Heart right ventricle (tissue), 16 donors: Measurements from ENCODE around the gene KCNMB2. TPM values are rescaled to one million over a fixed set of nuclear protein-coding genes. Genes with fewer than 3 reads are reported as not detected.

Experiments
- ATAC-seq, 8 donors: fragments of 200-7000 bp; cut with Tn5 transposase; one replicate each; pipeline ENCODE4 v1.9.1; 2020; ENCODE audit warnings: mild to moderate bottlenecking in 8 of 8, moderate library complexity in 8 of 8, moderate number of reproducible peaks in 1 of 8
- DNase-seq, 2 donors: peaks; one replicate each; pipeline ENCODE4 v3.0.0-alpha.2; 2020
- H3K27ac ChIP-seq, 10 donors: fragments of 200-600 bp; sonication (generic) in 2 of 10; one replicate each; pipeline versions ENCODE4 v1.5.0 to v1.8.0; 2020 to 2022; ENCODE audit warnings: mild to moderate bottlenecking in 3 of 10
- H3K27me3 ChIP-seq, 7 donors: fragments of 200-600 bp; one replicate each; pipeline ENCODE4 v1.8.0; 2021 to 2022; ENCODE audit warnings: mild to moderate bottlenecking in 2 of 7
- H3K36me3 ChIP-seq, 9 donors: fragments of 200-600 bp; sonication (generic) in 1 of 9; one replicate each; pipeline versions ENCODE4 v1.5.0 to v1.8.0; 2020 to 2022; ENCODE audit warnings: mild to moderate bottlenecking in 2 of 9
- H3K4me1 ChIP-seq, 9 donors: fragments of 200-600 bp; sonication (generic) in 1 of 9; one replicate each; pipeline versions ENCODE4 v1.5.0 to v1.8.0; 2020 to 2022; ENCODE audit warnings: mild to moderate bottlenecking in 4 of 9
- H3K4me3 ChIP-seq, 10 donors: fragments of 200-600 bp; sonication (generic) in 2 of 10; one replicate each; pipeline versions ENCODE4 v1.5.0 to v1.8.0; 2020 to 2022; ENCODE audit warnings: mild to moderate bottlenecking in 7 of 10, moderate library complexity in 2 of 10
- H3K9me3 ChIP-seq, 11 donors: fragments of 200-600 bp in 10 of 11; sonication (generic) in 2 of 11; one replicate each; pipeline versions ENCODE4 v1.5.0 to v1.8.0; 2013 to 2022; ENCODE audit warnings: mild to moderate bottlenecking in 2 of 11, control low read depth in 1 of 11, moderate library complexity in 1 of 11
- CTCF ChIP-seq, 9 donors: fragments of 200-600 bp; sonication (generic) in 2 of 9; IDR thresholded peaks; one replicate each; pipeline versions ENCODE4 v1.5.0 to v1.8.0; 2021 to 2022; ENCODE audit warnings: antibody characterized with exemption in 9 of 9, mild to moderate bottlenecking in 5 of 9, moderate library complexity in 1 of 9
- WGBS, 2 donors: extraction: QIAGEN DNeasy Blood & Tissue Kit; methylation state at CpG; one replicate each; pipeline ENCODE4 v1.1.7; 2013; ENCODE audit warnings: inconsistent platforms in 1 of 2; 5-methylcytosine and 5-hydroxymethylcytosine counted together
- intact Hi-C, 10 donors: fragments of 100-400 bp; cut with DNase I; formaldehyde crosslinking; loops; one replicate each; pipeline versions ENCODE4 v1.11.1 to v1.14.2; 2022
- polyA plus RNA-seq, 2 donors: library from polyadenylated mRNA; stranded (reverse); fragments of 200-250 nt; gene quantifications; one replicate each; pipeline ENCODE4 v1.2.3, GENCODE V29; 2013
- total RNA-seq, 10 donors: library from RNA; stranded (reverse); fragmentation: NEBNext Ultra II Directional in 3 of 10; extraction: Animal tissue kit (Norgen Biotek cat#: 25700) in 3 of 10; gene quantifications; one replicate each; pipeline versions ENCODE4 v1.2.1 to v1.2.4, GENCODE V29; 2021 to 2023
- donor health status: Arrhythmogenic right ventricular cardiomyopathy.
- donor health status: ischemic (EF 13 %, LVEDD 7.1; RV severe dilation, severe dysfunction).
- donor health status: healthy with polysubstance abuse.
- donor health status: DM: no; HTN: yes; CAD: no.
- donor health status: DM: no; HTN: no; CAD: no.
- donor health status: ischemic (EF 25% LVEDD 6.9; RV normal size, moderate dysfunction).
- donor health status: ischemic (EF 25% LVEDD 5.7; RV mildly dilated, moderate dysfunction).
- donor health status: healthy.
- donor health status: DM: yes; HTN: yes; CAD: no.
- donor health status: Ischemic cardiomyopathy.
- donor health status: ischemic (EF 35%, LVEDD 5.7; RV mildly dilated, moderate dysfunction).
- donor health status: nonischemic (EF 11% LVEDD 7.7; RV severe dilation, severe dysfunction).
- donor health status: DM: yes; HTN: yes; CAD: no.
- donor health status: PGD.
- donor health status: ischemic (EF 29% LVEDD 5.4; RV normal size, mild dysfunction).
- donor health status: nonischemic (EF 23%, LVEDD 6.1; RV moderate dilation, normal function).

The KCNMB2 gene
- total and polyA plus RNA-seq, 12 donors, result 0.55 to 9.2 (median 3.6) TPM

DNA sequence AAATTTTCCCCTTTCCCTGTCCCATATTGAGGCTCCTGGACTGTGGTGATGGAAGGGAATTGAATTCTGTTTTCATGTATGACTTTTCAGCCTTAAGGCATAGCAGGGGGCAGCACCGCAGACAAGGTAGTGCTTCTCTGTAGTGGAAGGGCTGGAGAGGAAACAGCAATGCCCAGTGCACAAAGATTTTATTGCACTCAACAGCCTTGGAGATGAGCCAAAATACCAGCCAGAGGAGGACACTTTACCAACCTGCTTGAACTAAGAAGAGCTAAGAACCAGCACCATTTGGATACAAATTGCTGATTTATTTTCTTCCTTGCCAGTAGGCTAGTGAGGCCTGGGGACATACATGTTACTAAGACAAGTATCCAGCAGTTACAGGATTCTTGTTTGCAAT lies 98.7 kb downstream of the KCNMB2 start:
- H3K4me3 ChIP-seq, result no peak overlapping the region
- H3K36me3 ChIP-seq, result no peaks in the 10 kb centered on the region
- 64 to 82% methylated on average over 1 of the region's 1 CpG for WGBS, 2 donors
- H3K27me3 ChIP-seq, result no peaks in the 10 kb centered on the region
- no peak for ATAC-seq
- H3K9me3 ChIP-seq, result peaks cover 0 to 3% (median 0%) of the 10 kb centered on the region in 11 donors
- no peak for DNase-seq
- no peak overlapping the region for H3K27ac ChIP-seq
- no peaks in the 10 kb centered on the region for H3K4me1 ChIP-seq
- no peak for TF ChIP-seq CTCF (IDR thresholded peaks at IDR 0.05)
- intact Hi-C loops, result no loop called here

DNA sequence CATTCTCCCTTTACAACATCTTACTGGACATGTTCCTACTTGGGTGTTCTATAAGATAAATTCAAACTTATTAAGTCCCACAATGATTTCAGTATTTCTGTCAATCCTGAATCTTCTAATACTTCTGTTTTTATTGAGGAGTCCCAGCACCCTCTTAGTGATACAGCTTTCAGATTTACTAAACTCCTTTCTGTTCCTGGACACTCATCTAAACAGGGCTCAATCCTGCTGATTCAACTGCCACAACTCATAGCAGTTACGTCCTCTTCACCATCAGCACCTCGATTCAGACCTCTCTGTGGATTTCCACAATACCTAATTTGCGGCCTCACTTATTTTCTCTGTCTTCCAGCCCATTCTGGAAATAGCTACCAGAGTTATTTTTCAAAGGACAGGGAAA lies 101.6 kb downstream of the KCNMB2 start:
- Histone ChIP-seq H3K36me3 (no peaks in the 10 kb centered on the region), H3K9me3 (peaks cover 0 to 3% (median 0%) of the 10 kb centered on the region in 11 donors), H3K4me3 (no peak overlapping the region), H3K27me3 (no peaks in the 10 kb centered on the region), H3K4me1 (no peaks in the 10 kb centered on the region), H3K27ac (no peak overlapping the region)
- TF ChIP-seq CTCF (IDR thresholded peaks at IDR 0.05), result no peak
- ATAC-seq (no peak), DNase-seq (no peak)
- intact Hi-C loops, result no loop called here
- 83 to 85% methylated on average over 3 of the region's 3 CpGs for WGBS, 2 donors

DNA sequence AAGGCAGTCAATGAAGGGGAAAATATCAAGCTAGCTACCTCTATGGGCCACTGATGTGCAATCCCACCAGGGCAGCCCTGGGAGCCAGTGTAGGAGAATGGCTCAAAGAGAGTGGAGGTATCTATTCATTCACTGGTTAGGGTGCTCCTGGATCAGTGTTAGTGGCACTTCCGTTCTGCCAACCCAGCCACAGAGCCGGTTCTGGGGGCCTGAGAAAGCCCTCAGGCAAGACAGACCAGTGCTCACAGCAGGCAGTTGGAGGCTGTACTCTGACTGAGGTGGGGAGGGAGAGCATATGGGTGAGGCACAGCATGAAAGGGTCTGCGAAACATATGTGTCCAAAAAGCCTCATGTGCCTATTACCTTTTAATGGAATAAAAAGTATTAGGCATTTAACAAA lies 109.3 kb downstream of the KCNMB2 start:
- WGBS, 2 donors, result 83 to 88% methylated on average over 3 of the region's 3 CpGs
- ATAC-seq, result no peak
- Histone ChIP-seq H3K4me3 (no peak overlapping the region), H3K36me3 (no peaks in the 10 kb centered on the region), H3K9me3 (peaks cover 0 to 9% (median 0%) of the 10 kb centered on the region in 11 donors), H3K27ac (no peak overlapping the region), H3K4me1 (peaks cover 0 to 11% (median 0%) of the 10 kb centered on the region in 9 donors), H3K27me3 (no peaks in the 10 kb centered on the region)
- intact Hi-C loops, result no loop called here
- DNase-seq, result no peak
- no peak for TF ChIP-seq CTCF (IDR thresholded peaks at IDR 0.05)

DNA sequence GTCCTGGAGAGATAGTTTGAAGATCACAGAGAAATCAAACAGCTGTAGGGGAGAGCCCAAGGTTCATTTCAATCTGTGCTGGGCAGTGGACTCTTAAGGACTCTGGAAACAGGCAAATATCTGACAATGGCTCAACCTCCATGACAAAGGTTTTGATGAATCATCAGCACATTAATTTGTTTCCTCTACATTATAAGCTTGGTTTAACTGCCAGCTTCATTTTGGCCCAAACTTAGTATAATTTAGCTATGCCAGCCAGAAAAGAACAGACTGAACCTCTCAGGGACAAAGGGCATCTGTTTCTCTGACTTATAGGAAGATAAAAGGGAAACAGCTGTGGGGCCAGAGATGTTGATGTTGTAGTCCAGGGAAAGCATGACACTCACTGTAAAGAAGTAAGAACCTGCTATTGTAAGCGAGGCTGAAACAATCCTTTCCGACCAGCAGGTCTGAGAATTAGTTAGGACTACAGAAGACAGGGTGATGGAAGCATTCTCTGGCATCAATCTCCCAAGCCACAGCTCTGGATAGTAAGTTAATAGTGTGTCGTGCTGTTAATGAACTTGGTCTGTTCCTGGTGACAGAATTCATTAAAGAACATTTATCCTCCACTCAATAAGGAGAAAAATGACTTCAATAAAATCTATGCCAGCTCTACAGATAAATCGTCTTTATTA lies 110.1 kb downstream of the KCNMB2 start:
- Histone ChIP-seq H3K4me3 (no peak overlapping the region), H3K27me3 (no peaks in the 10 kb centered on the region), H3K9me3 (peaks cover 0 to 17% (median 2%) of the 10 kb centered on the region in 11 donors), H3K4me1 (peaks cover 0 to 11% (median 0%) of the 10 kb centered on the region in 9 donors), H3K27ac (no peak overlapping the region), H3K36me3 (no peaks in the 10 kb centered on the region)
- TF ChIP-seq CTCF (IDR thresholded peaks at IDR 0.05), result no peak
- WGBS, 2 donors, result 49 to 58% methylated on average over 4 of the region's 4 CpGs
- DNase-seq (no peak), ATAC-seq (no peak)
- intact Hi-C loops, result no loop called here
